Measurements from ENCODE around the gene MLYCD.
"Not testable (repeated sequence)": the region's sequence is repeated elsewhere in the genome, so short reads cannot be mapped to it uniquely, and the experiment has no call there.

MLYCD gene

GRCh38 chr16:83942074-83942473 lies 43.2 kb downstream of the MLYCD start:
- no peak for DNase-seq

GRCh38 chr16:83942815-83943515 lies 44.0 kb downstream of the MLYCD start:
- no peak for DNase-seq

- no peak for DNase-seq
Observed at GRCh38 chr16:83943516-83944050, 44.7 kb downstream of the MLYCD start.

GRCh38 chr16:83945587-83945986 lies 46.7 kb downstream of the MLYCD start:
- no peak for DNase-seq

- DNase-seq, result no peak
Observed at GRCh38 chr16:83946154-83946780, 47.4 kb downstream of the MLYCD start.

GRCh38 chr16:83946781-83947566 lies 48.1 kb downstream of the MLYCD start:
- DNase-seq, result no peak

GRCh38 chr16:83947642-83948234 lies 48.8 kb downstream of the MLYCD start:
- DNase-seq, result no peak

GRCh38 chr16:83948914-83949723 lies 50.2 kb downstream of the MLYCD start:
- no peak for DNase-seq

- no peak for DNase-seq
Observed at GRCh38 chr16:83949724-83950001, 50.7 kb downstream of the MLYCD start.

GRCh38 chr16:83950862-83951399 lies 52.0 kb downstream of the MLYCD start:
- DNase-seq, result not testable (repeated sequence)

- DNase-seq, result no peak
Observed at GRCh38 chr16:83951544-83951943, 52.6 kb downstream of the MLYCD start.

- no peak for DNase-seq
Observed at GRCh38 chr16:83952587-83952939, 53.6 kb downstream of the MLYCD start.

- DNase-seq, result peak; percentile 14
Observed at GRCh38 chr16:83952940-83953795, 54.3 kb downstream of the MLYCD start, which contains the start of gene OSGIN1. TSS of gene OSGIN1 (plus strand) at chr16:83953240. CDS start at chr16:83957672, 4,432 bp downstream.

GRCh38 chr16:83953796-83954576 lies 55.1 kb downstream of the MLYCD start:
- no peak for DNase-seq

- DNase-seq, result no peak
Observed at GRCh38 chr16:83954577-83955016, 55.7 kb downstream of the MLYCD start.

GRCh38 chr16:83955218-83956130 lies 56.6 kb downstream of the MLYCD start:
- no peak for DNase-seq

GRCh38 chr16:83956336-83957289 lies 57.7 kb downstream of the MLYCD start:
- no peak for DNase-seq

GRCh38 chr16:83957296-83957855 lies 58.5 kb downstream of the MLYCD start:
- no peak for DNase-seq
